ENCODE data around the gene COPS8. TPM values are rescaled to one million over a fixed set of nuclear protein-coding genes. Genes with fewer than 3 reads are reported as not detected.
A peak's percentile ranks its signal among the peaks of the same experiment; 100 is the strongest.

Gene COPS8
- total and polyA plus RNA-seq, 5 donors from 2014 or later, result 40.3 to 80.8 (median 61.8) TPM

GRCh38 chr2:237083026-237083425 lies 2.7 kb upstream of the COPS8 start:
- Histone ChIP-seq H3K36me3 (ENCODE audit: control insufficient read depth, insufficient read depth, low read length) (no peaks in the 10 kb centered on the region), H3K4me1 (ENCODE audit: control insufficient read depth, insufficient read depth, low read length, poor library complexity, severe bottlenecking) (peaks cover 12% of the 10 kb centered on the region), H3K27ac (ENCODE audit: insufficient read depth, low read length, poor library complexity, severe bottlenecking) (no peak overlapping the region), H3K27me3 (ENCODE audit: control insufficient read depth, insufficient read depth, low read length) (no peaks in the 10 kb centered on the region), H3K4me3 (ENCODE audit: low read depth, low read length) (no peak overlapping the region), H3K9me3 (ENCODE audit: control insufficient read depth in 2 of 2, low read length in 2 of 2) (no peaks in the 10 kb centered on the region)
- Mint-ChIP-seq H3K27me3 (peaks cover 10% of the 10 kb centered on the region), H3K4me3 (peak overlapping the region in 1 of 4 donors; percentile 99), H3K36me3 (no peaks in the 10 kb centered on the region), H3K27ac (no peak overlapping the region), H3K9me3 (no peaks in the 10 kb centered on the region), H3K4me1 (peaks cover 8 to 41% (median 22%) of the 10 kb centered on the region in 4 donors)
- DNase-seq (no peak), ATAC-seq (ENCODE audit: low read depth in 2 of 2) (no peak)

GRCh38 chr2:237084444-237084843 lies 1.2 kb upstream of the COPS8 start:
- no peak for DNase-seq
- peak overlapping the region; percentile 99 to 100 (median 99) for H3K4me3 Mint-ChIP-seq
- ATAC-seq (ENCODE audit: low read depth in 2 of 2), result no peak
- Histone ChIP-seq H3K36me3 (ENCODE audit: control insufficient read depth, insufficient read depth, low read length) (peaks cover 10% of the 10 kb centered on the region), H3K4me1 (ENCODE audit: control insufficient read depth, insufficient read depth, low read length, poor library complexity, severe bottlenecking) (peaks cover 12% of the 10 kb centered on the region), H3K4me3 (ENCODE audit: low read depth, low read length) (peak overlapping the region; percentile 91), H3K27me3 (ENCODE audit: control insufficient read depth, insufficient read depth, low read length) (no peaks in the 10 kb centered on the region), H3K27ac (ENCODE audit: insufficient read depth, low read length, poor library complexity, severe bottlenecking) (no peak overlapping the region), H3K9me3 (ENCODE audit: control insufficient read depth in 2 of 2, low read length in 2 of 2) (no peaks in the 10 kb centered on the region)
- H3K4me1 Mint-ChIP-seq, result peaks cover 14 to 43% (median 27%) of the 10 kb centered on the region in 4 donors
- no peaks in the 10 kb centered on the region for H3K9me3 Mint-ChIP-seq
- peaks cover 10% of the 10 kb centered on the region for H3K27me3 Mint-ChIP-seq
- no peaks in the 10 kb centered on the region for H3K36me3 Mint-ChIP-seq
- H3K27ac Mint-ChIP-seq, result peak overlapping the region; percentile 11 to 64 (median 55)

GRCh38 chr2:237090906-237091305 lies 5.2 kb downstream of the COPS8 start:
- Histone ChIP-seq H3K4me3 (ENCODE audit: low read depth, low read length) (no peak overlapping the region), H3K9me3 (ENCODE audit: control insufficient read depth in 2 of 2, low read length in 2 of 2) (no peaks in the 10 kb centered on the region), H3K27ac (ENCODE audit: insufficient read depth, low read length, poor library complexity, severe bottlenecking) (no peak overlapping the region), H3K36me3 (ENCODE audit: control insufficient read depth, insufficient read depth, low read length) (peaks cover 66% of the 10 kb centered on the region), H3K4me1 (ENCODE audit: control insufficient read depth, insufficient read depth, low read length, poor library complexity, severe bottlenecking) (peaks cover 4% of the 10 kb centered on the region), H3K27me3 (ENCODE audit: control insufficient read depth, insufficient read depth, low read length) (no peaks in the 10 kb centered on the region)
- H3K27ac Mint-ChIP-seq, result no peak overlapping the region
- ATAC-seq (ENCODE audit: low read depth in 2 of 2) (no peak), DNase-seq (no peak)
- H3K4me1 Mint-ChIP-seq, result peaks cover 15 to 37% (median 26%) of the 10 kb centered on the region in 4 donors
- no peaks in the 10 kb centered on the region for H3K9me3 Mint-ChIP-seq
- H3K4me3 Mint-ChIP-seq, result no peak overlapping the region
- H3K27me3 Mint-ChIP-seq, result peaks cover 2% of the 10 kb centered on the region
- peaks cover 43% of the 10 kb centered on the region for H3K36me3 Mint-ChIP-seq

- no peak overlapping the region for H3K4me3 Mint-ChIP-seq
- Histone ChIP-seq H3K4me1 (ENCODE audit: control insufficient read depth, insufficient read depth, low read length, poor library complexity, severe bottlenecking) (no peaks in the 10 kb centered on the region), H3K4me3 (ENCODE audit: low read depth, low read length) (no peak overlapping the region), H3K27me3 (ENCODE audit: control insufficient read depth, insufficient read depth, low read length) (no peaks in the 10 kb centered on the region), H3K36me3 (ENCODE audit: control insufficient read depth, insufficient read depth, low read length) (peaks cover 76% of the 10 kb centered on the region), H3K27ac (ENCODE audit: insufficient read depth, low read length, poor library complexity, severe bottlenecking) (no peak overlapping the region), H3K9me3 (ENCODE audit: control insufficient read depth in 2 of 2, low read length in 2 of 2) (no peaks in the 10 kb centered on the region)
- H3K27me3 Mint-ChIP-seq, result no peaks in the 10 kb centered on the region
- DNase-seq (no peak), ATAC-seq (ENCODE audit: low read depth in 2 of 2) (no peak)
- no peaks in the 10 kb centered on the region for H3K9me3 Mint-ChIP-seq
- peaks cover 13 to 32% (median 21%) of the 10 kb centered on the region in 4 donors for H3K4me1 Mint-ChIP-seq
- H3K36me3 Mint-ChIP-seq, result peaks cover 53% of the 10 kb centered on the region
- H3K27ac Mint-ChIP-seq, result no peak overlapping the region
Measured at GRCh38 chr2:237091779-237092436, 6.2 kb downstream of the COPS8 start.

- peaks cover 82% of the 10 kb centered on the region for H3K36me3 ChIP-seq (ENCODE audit: control insufficient read depth, insufficient read depth, low read length)
- DNase-seq (no peak), ATAC-seq (ENCODE audit: low read depth in 2 of 2) (no peak)
- no peaks in the 10 kb centered on the region for H3K27me3 ChIP-seq (ENCODE audit: control insufficient read depth, insufficient read depth, low read length)
- H3K9me3 Mint-ChIP-seq, result no peaks in the 10 kb centered on the region
- no peak overlapping the region for H3K27ac ChIP-seq (ENCODE audit: insufficient read depth, low read length, poor library complexity, severe bottlenecking)
- H3K4me1 ChIP-seq (ENCODE audit: control insufficient read depth, insufficient read depth, low read length, poor library complexity, severe bottlenecking), result no peaks in the 10 kb centered on the region
- no peaks in the 10 kb centered on the region for H3K9me3 ChIP-seq (ENCODE audit: control insufficient read depth in 2 of 2, low read length in 2 of 2)
- peaks cover 57% of the 10 kb centered on the region for H3K36me3 Mint-ChIP-seq
- H3K27me3 Mint-ChIP-seq, result no peaks in the 10 kb centered on the region
- H3K4me3 Mint-ChIP-seq, result no peak overlapping the region
- peaks cover 13 to 26% (median 21%) of the 10 kb centered on the region in 4 donors for H3K4me1 Mint-ChIP-seq
- peak overlapping the region in 2 of 3 donors; percentile 12 to 17 for H3K27ac Mint-ChIP-seq
- no peak overlapping the region for H3K4me3 ChIP-seq (ENCODE audit: low read depth, low read length)
Measured at GRCh38 chr2:237092506-237092905, 6.8 kb downstream of the COPS8 start.

GRCh38 chr2:237092920-237093781 lies 7.5 kb downstream of the COPS8 start:
- no peaks in the 10 kb centered on the region for H3K4me1 ChIP-seq (ENCODE audit: control insufficient read depth, insufficient read depth, low read length, poor library complexity, severe bottlenecking)
- ATAC-seq (ENCODE audit: low read depth in 2 of 2) (no peak), DNase-seq (no peak)
- no peaks in the 10 kb centered on the region for H3K9me3 ChIP-seq (ENCODE audit: control insufficient read depth in 2 of 2, low read length in 2 of 2)
- Mint-ChIP-seq H3K9me3 (no peaks in the 10 kb centered on the region), H3K4me1 (peaks cover 13 to 25% (median 20%) of the 10 kb centered on the region in 4 donors), H3K27ac (peak overlapping the region in 1 of 3 donors; percentile 12), H3K27me3 (no peaks in the 10 kb centered on the region), H3K4me3 (no peak overlapping the region), H3K36me3 (peaks cover 61% of the 10 kb centered on the region)
- no peaks in the 10 kb centered on the region for H3K27me3 ChIP-seq (ENCODE audit: control insufficient read depth, insufficient read depth, low read length)
- H3K36me3 ChIP-seq (ENCODE audit: control insufficient read depth, insufficient read depth, low read length), result peaks cover 88% of the 10 kb centered on the region
- H3K4me3 ChIP-seq (ENCODE audit: low read depth, low read length), result no peak overlapping the region
- H3K27ac ChIP-seq (ENCODE audit: insufficient read depth, low read length, poor library complexity, severe bottlenecking), result no peak overlapping the region

GRCh38 chr2:237096201-237096600 lies 10.5 kb downstream of the COPS8 start:
- Mint-ChIP-seq H3K4me1 (peaks cover 0 to 17% (median 10%) of the 10 kb centered on the region in 4 donors), H3K4me3 (no peak overlapping the region), H3K9me3 (no peaks in the 10 kb centered on the region), H3K27me3 (no peaks in the 10 kb centered on the region), H3K36me3 (peaks cover 76% of the 10 kb centered on the region), H3K27ac (no peak overlapping the region)
- H3K27ac ChIP-seq (ENCODE audit: insufficient read depth, low read length, poor library complexity, severe bottlenecking), result no peak overlapping the region
- DNase-seq, result no peak
- peaks cover 90% of the 10 kb centered on the region for H3K36me3 ChIP-seq (ENCODE audit: control insufficient read depth, insufficient read depth, low read length)
- H3K4me1 ChIP-seq (ENCODE audit: control insufficient read depth, insufficient read depth, low read length, poor library complexity, severe bottlenecking), result no peaks in the 10 kb centered on the region
- no peak overlapping the region for H3K4me3 ChIP-seq (ENCODE audit: low read depth, low read length)
- no peaks in the 10 kb centered on the region for H3K9me3 ChIP-seq (ENCODE audit: control insufficient read depth in 2 of 2, low read length in 2 of 2)
- H3K27me3 ChIP-seq (ENCODE audit: control insufficient read depth, insufficient read depth, low read length), result no peaks in the 10 kb centered on the region
- no peak for ATAC-seq (ENCODE audit: low read depth in 2 of 2)
